ENCODE data around the gene USP15.

Gene USP15

GRCh38 chr12:62252576-62252975, 7.6 kb upstream of the USP15 start:
- H3K4me3 ChIP-seq (ENCODE audit: low read depth, low read length) = no peak overlapping the region
- TF ChIP-seq POLR2A (IDR thresholded peaks at IDR 0.05; ENCODE audit: extremely low read depth, insufficient read length) = no peak
- DNase-seq (ENCODE audit: low read depth) = no peak

GRCh38 chr12:62254967-62255366, 5.2 kb upstream of the USP15 start:
- no peak overlapping the region for H3K4me3 ChIP-seq (ENCODE audit: low read depth, low read length)
- TF ChIP-seq MAX (IDR thresholded peaks at IDR 0.05; ENCODE audit: low read depth, low read length) (no peak), POLR2A (IDR thresholded peaks at IDR 0.05; ENCODE audit: extremely low read depth, insufficient read length) (no peak), MYC (IDR thresholded peaks at IDR 0.05; ENCODE audit: low read depth, low read length) (no peak), CTCF (IDR thresholded peaks at IDR 0.05; ENCODE audit: low read depth, low read length) (no peak)
- no peak for DNase-seq (ENCODE audit: low read depth)

- DNase-seq (ENCODE audit: low read depth) = peak; percentile 61
- TF ChIP-seq MAX (IDR thresholded peaks at IDR 0.05; ENCODE audit: low read depth, low read length) = no peak
- no peak for TF ChIP-seq POLR2A (IDR thresholded peaks at IDR 0.05; ENCODE audit: extremely low read depth, insufficient read length)
- no peak for TF ChIP-seq CTCF (IDR thresholded peaks at IDR 0.05; ENCODE audit: low read depth, low read length)
- no peak for TF ChIP-seq MYC (IDR thresholded peaks at IDR 0.05; ENCODE audit: low read depth, low read length)
- no peak overlapping the region for H3K4me3 ChIP-seq (ENCODE audit: low read depth, low read length)
Observed at GRCh38 chr12:62256408-62257096, 3.7 kb upstream of the USP15 start.

GRCh38 chr12:62258231-62258630, 2.0 kb upstream of the USP15 start:
- H3K4me3 ChIP-seq (ENCODE audit: low read depth, low read length) = no peak overlapping the region
- TF ChIP-seq POLR2A (IDR thresholded peaks at IDR 0.05; ENCODE audit: extremely low read depth, insufficient read length) (no peak), CTCF (IDR thresholded peaks at IDR 0.05; ENCODE audit: low read depth, low read length) (no peak), MAX (IDR thresholded peaks at IDR 0.05; ENCODE audit: low read depth, low read length) (no peak), MYC (IDR thresholded peaks at IDR 0.05; ENCODE audit: low read depth, low read length) (no peak)
- DNase-seq (ENCODE audit: low read depth) = no peak

- DNase-seq (ENCODE audit: low read depth) = peak; percentile 46
Observed at GRCh38 chr12:62258941-62259630, 1.1 kb upstream of the USP15 start.

More at GRCh38 chr12:62258941-62259630, 1.1 kb upstream of the USP15 start:
- H3K4me3 ChIP-seq (ENCODE audit: low read depth, low read length) = peak overlapping the region; percentile 95
- TF ChIP-seq MAX (IDR thresholded peaks at IDR 0.05; ENCODE audit: low read depth, low read length) (no peak), MYC (IDR thresholded peaks at IDR 0.05; ENCODE audit: low read depth, low read length) (no peak), CTCF (IDR thresholded peaks at IDR 0.05; ENCODE audit: low read depth, low read length) (no peak), POLR2A (IDR thresholded peaks at IDR 0.05; ENCODE audit: extremely low read depth, insufficient read length) (no peak)
